Loucy (cell line): ENCODE data around the gene FOXL3.

ENCODE experiments used
- H2AFZ ChIP-seq: fragments of 200-600 bp; sonication (generic); 2 replicates; pipeline ENCODE4 v1.6.0; 2016; ENCODE audit warnings: antibody characterized with exemption, mild to moderate bottlenecking, low read length, moderate library complexity
- H3F3A ChIP-seq: fragments of 200-600 bp; 2 replicates; pipeline ENCODE4 v1.6.0; 2016; ENCODE audit warnings: antibody characterized with exemption, low read depth, mild to moderate bottlenecking
- H3K27me3 ChIP-seq: fragments of 200-600 bp; sonication (generic); 2 replicates; pipeline ENCODE4 v1.6.1; 2014; ENCODE audit warnings: low read length, mild to moderate bottlenecking; ENCODE audit not compliant: insufficient read depth, poor library complexity, severe bottlenecking
- H3K36me3 ChIP-seq: fragments of 200-600 bp; sonication (generic); 2 replicates; pipeline ENCODE4 v1.6.1; 2016; ENCODE audit warnings: low read length; ENCODE audit not compliant: insufficient read depth
- H3K4me1 ChIP-seq: fragments of 200-600 bp; sonication (generic); 2 replicates; pipeline ENCODE4 v1.5.1; 2014; ENCODE audit warnings: low read length, mild to moderate bottlenecking; ENCODE audit not compliant: insufficient read depth, poor library complexity, severe bottlenecking
- H3K4me2 ChIP-seq: fragments of 200-600 bp; sonication (generic); 2 replicates; pipeline ENCODE4 v1.6.0; 2014; ENCODE audit warnings: antibody characterized with exemption, low read length, low read depth, mild to moderate bottlenecking; ENCODE audit not compliant: poor library complexity, severe bottlenecking
- H3K4me3 ChIP-seq: fragments of 200-600 bp; sonication (generic); 2 replicates; pipeline ENCODE4 v1.5.1; 2014; ENCODE audit warnings: low read length, mild to moderate bottlenecking, mixed read lengths; ENCODE audit not compliant: poor library complexity, severe bottlenecking
- H3K79me2 ChIP-seq: fragments of 200-600 bp; sonication (generic); 2 replicates; pipeline ENCODE4 v1.6.1; 2014; ENCODE audit warnings: low read length; ENCODE audit not compliant: insufficient read depth
- H3K9ac ChIP-seq: fragments of 200-600 bp; sonication (generic); 2 replicates; pipeline ENCODE4 v1.6.0; 2014; ENCODE audit warnings: mild to moderate bottlenecking, low read depth, low read length, moderate library complexity; ENCODE audit not compliant: poor library complexity, severe bottlenecking
- H3K9me2 ChIP-seq: fragments of 200-600 bp; sonication (generic); replicated peaks from 2 replicates; pipeline ENCODE4 v1.6.1; 2016; ENCODE audit warnings: low read depth, low read length, mixed read lengths
- H3K9me3 ChIP-seq: fragments of 200-600 bp; sonication (generic); 2 replicates; pipeline ENCODE4 v1.6.1; 2014; ENCODE audit warnings: mild to moderate bottlenecking, antibody characterized with exemption, low read length, low read depth; ENCODE audit not compliant: insufficient read depth
- H4K20me1 ChIP-seq: fragments of 200-600 bp; sonication (generic); 2 replicates; pipeline ENCODE4 v1.6.0; 2014; ENCODE audit warnings: antibody characterized with exemption, low read length, mild to moderate bottlenecking; ENCODE audit not compliant: insufficient read depth, poor library complexity, severe bottlenecking
- EZH2phosphoT487 ChIP-seq: fragments of 200-600 bp; IDR thresholded peaks from 2 replicates; pipeline ENCODE4 v1.6.1; 2018; ENCODE audit warnings: antibody characterized with exemption, mild to moderate bottlenecking, moderate library complexity, borderline replicate concordance
- TF ChIP-seq, protein P1 (sequence below): fragments of 200-600 bp; sonication (generic); conservative IDR thresholded peaks from 2 replicates; pipeline ENCODE4 v1.5.1; 2014; ENCODE audit warnings: mild to moderate bottlenecking, antibody characterized with exemption, low read length

Gene FOXL3

DNA sequence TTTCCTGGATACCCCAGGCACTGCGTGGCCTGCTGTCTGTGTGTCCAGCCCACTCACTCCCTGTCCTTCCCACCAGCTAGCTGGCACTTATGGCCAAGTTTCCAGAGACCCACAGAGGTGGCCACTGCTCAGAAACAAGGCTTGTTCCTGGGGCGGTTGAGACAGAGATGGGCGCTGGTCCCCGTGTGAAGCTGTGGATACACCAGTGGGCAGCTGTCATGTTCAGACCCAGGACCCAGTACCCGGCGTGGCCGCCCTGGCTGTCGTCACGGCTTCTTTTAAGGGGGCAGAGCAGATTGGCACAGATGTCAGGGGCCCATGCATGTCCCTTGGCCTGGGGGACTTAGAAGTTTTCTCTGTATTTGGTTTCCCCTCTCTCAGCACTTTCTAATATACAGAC, 36.3 kb downstream of the FOXL3 start:
- Histone ChIP-seq H3K4me2 (no peak overlapping the region), H3K36me3 (no peaks in the 10 kb centered on the region), H3K4me3 (no peak overlapping the region), H3K79me2 (no peaks in the 10 kb centered on the region), H3K9me2 (no peaks in the 10 kb centered on the region), H3K9ac (no peak overlapping the region), H3K9me3 (peaks cover 6% of the 10 kb centered on the region; the same call in 1 of the 2 replicates), H3K27me3 (no peaks in the 10 kb centered on the region), H2AFZ (no peak overlapping the region), H4K20me1 (no peaks in the 10 kb centered on the region), H3F3A (no peaks in the 10 kb centered on the region), H3K4me1 (no peaks in the 10 kb centered on the region)
- TF ChIP-seq EZH2phosphoT487 = no peak
- TF ChIP-seq, protein P1, sequence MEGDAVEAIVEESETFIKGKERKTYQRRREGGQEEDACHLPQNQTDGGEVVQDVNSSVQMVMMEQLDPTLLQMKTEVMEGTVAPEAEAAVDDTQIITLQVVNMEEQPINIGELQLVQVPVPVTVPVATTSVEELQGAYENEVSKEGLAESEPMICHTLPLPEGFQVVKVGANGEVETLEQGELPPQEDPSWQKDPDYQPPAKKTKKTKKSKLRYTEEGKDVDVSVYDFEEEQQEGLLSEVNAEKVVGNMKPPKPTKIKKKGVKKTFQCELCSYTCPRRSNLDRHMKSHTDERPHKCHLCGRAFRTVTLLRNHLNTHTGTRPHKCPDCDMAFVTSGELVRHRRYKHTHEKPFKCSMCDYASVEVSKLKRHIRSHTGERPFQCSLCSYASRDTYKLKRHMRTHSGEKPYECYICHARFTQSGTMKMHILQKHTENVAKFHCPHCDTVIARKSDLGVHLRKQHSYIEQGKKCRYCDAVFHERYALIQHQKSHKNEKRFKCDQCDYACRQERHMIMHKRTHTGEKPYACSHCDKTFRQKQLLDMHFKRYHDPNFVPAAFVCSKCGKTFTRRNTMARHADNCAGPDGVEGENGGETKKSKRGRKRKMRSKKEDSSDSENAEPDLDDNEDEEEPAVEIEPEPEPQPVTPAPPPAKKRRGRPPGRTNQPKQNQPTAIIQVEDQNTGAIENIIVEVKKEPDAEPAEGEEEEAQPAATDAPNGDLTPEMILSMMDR = no peak

DNA sequence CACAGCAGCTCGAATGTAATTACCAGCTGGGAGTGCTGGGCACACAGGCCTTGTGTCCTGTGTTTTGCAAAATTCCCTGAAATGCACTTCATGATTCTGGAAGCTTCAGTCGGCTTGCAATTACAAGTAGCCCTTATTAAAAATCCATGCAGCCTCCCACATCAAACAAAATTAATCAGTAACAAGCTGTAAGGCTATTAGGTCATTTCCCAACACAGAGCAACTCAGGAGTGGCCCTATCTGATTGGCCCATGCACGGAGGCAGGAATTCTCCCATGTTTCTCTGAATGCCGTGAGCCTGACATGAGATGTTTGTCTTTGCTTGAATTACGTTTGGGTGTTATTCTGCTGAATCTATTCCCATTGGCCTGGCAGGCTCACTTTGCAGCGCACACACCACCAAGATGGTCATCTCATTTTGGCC, 36.9 kb downstream of the FOXL3 start:
- peaks cover 6% of the 10 kb centered on the region; the same call in 1 of the 2 replicates for H3K9me3 ChIP-seq
- H4K20me1 ChIP-seq = no peaks in the 10 kb centered on the region
- H3K4me3 ChIP-seq = no peak overlapping the region
- no peak overlapping the region for H3K9ac ChIP-seq
- no peak overlapping the region for H3K4me2 ChIP-seq
- TF ChIP-seq EZH2phosphoT487 = no peak
- TF ChIP-seq, protein P1 = no peak
- no peaks in the 10 kb centered on the region for H3K4me1 ChIP-seq
- H3F3A ChIP-seq = no peaks in the 10 kb centered on the region
- H3K36me3 ChIP-seq = no peaks in the 10 kb centered on the region
- H3K79me2 ChIP-seq = no peaks in the 10 kb centered on the region
- H2AFZ ChIP-seq = no peak overlapping the region
- H3K27me3 ChIP-seq = no peaks in the 10 kb centered on the region
- no peaks in the 10 kb centered on the region for H3K9me2 ChIP-seq

DNA sequence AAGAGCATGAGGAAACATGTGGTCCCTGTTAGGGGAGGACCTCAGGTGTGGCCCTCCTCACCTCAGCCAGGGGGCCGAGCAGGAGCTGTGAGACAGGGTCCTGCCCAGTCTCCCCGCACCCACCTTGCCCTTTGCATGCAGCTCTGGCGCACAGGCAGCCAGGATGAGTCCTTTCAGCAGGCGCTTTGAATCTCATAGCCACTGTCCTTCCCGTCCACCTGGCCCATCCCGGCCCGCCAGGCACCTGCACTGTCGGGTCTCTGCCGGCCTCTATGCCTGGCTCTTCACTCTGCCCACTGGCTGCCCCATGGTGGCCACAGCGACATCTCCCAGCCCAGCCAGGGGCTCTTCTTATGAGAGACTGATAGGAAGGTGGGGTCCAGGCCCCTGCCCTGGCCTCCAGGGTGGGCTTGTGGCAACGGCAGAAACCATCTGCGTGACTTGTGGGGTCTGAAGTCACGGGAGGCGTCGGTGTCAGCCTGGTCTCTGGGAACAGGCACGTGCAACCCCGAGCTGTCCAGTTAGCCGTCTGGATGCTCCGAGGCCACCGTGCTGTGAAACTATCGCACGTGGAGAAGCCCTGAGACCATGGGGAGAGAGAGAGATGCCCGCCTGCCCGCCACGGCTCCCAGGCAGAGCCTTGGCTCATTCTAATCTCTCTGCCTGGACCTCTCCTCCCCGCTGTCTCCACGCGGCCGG, 37.4 kb downstream of the FOXL3 start:
- no peak overlapping the region for H3K4me2 ChIP-seq
- no peak overlapping the region for H3K4me3 ChIP-seq
- TF ChIP-seq, protein P1 = no peak
- no peak for TF ChIP-seq EZH2phosphoT487
- no peak overlapping the region for H2AFZ ChIP-seq
- H3K36me3 ChIP-seq = no peaks in the 10 kb centered on the region
- H3K27me3 ChIP-seq = no peaks in the 10 kb centered on the region
- no peaks in the 10 kb centered on the region for H3F3A ChIP-seq
- H3K9ac ChIP-seq = no peak overlapping the region
- H3K79me2 ChIP-seq = no peaks in the 10 kb centered on the region
- H3K9me3 ChIP-seq = peaks cover 6% of the 10 kb centered on the region; the same call in 1 of the 2 replicates
- no peaks in the 10 kb centered on the region for H4K20me1 ChIP-seq
- no peaks in the 10 kb centered on the region for H3K4me1 ChIP-seq
- H3K9me2 ChIP-seq = no peaks in the 10 kb centered on the region
